Endothelial cell of umbilical vein (primary cell): Measurements from ENCODE around the gene TBC1D4. TPM values are rescaled to one million over a fixed set of nuclear protein-coding genes. Genes with fewer than 3 reads are reported as not detected.

Source experiments
- BruUV-seq: library from RNA; stranded (reverse); fragments of 400-500 nt; replicated peaks from 2 replicates; lab custom pipeline; 2021; lab: Mats Ljungman, UMichigan
- CTCF ChIA-PET: fragments of 300-600, 350-600 bp; sonication (Branson Sonifier 250); formaldehyde crosslinking; loops from one replicate; lab custom pipeline; 2021; ENCODE audit warnings: antibody characterized with exemption, inconsistent platforms; lab: Charles Lee
- POLR2A ChIA-PET: fragments of 300-600, 350-600 bp; sonication (Branson Sonifier 250); formaldehyde crosslinking; loops from one replicate; lab custom pipeline; 2021; ENCODE audit warnings: antibody characterized with exemption, inconsistent platforms; lab: Charles Lee
- DNase-seq: peaks from one replicate; pipeline ENCODE4 v3.0.0-alpha.2; 2011; ENCODE audit warnings: low read depth, low spot score
- FAIRE-seq: peaks from 2 replicates; lab custom pipeline; 2011; peaks lifted over from hg19 to GRCh38; lab: Jason Lieb, UNC
- H2AFZ ChIP-seq: 2 replicates; pipeline ENCODE4 v1.6.0; 2012; ENCODE audit warnings: low read depth, low read length, control low read depth, inconsistent platforms
- H3K27ac ChIP-seq: 2 replicates; pipeline ENCODE4 v1.5.1; 2011; ENCODE audit warnings: low read depth, mild to moderate bottlenecking, control low read depth, low read length, moderate library complexity; ENCODE audit not compliant: insufficient read depth
- H3K27me3 ChIP-seq, 2 experiments: 2 replicates each; pipeline versions ENCODE4 v1.6.0 to v1.6.1; 2011; ENCODE audit warnings: low read length in 2 of 2, mixed read lengths in 1 of 2; ENCODE audit not compliant: control insufficient read depth in 2 of 2, insufficient read depth in 2 of 2
- H3K36me3 ChIP-seq, 2 experiments: 2 replicates in 1 of 2; 3 replicates in 1 of 2; pipeline ENCODE4 v1.5.1; 2011; ENCODE audit warnings: low read length in 2 of 2, mild to moderate bottlenecking in 1 of 2, moderate library complexity in 1 of 2; ENCODE audit not compliant: control insufficient read depth in 2 of 2, insufficient read depth in 2 of 2; ENCODE audit errors: extremely low read depth in 1 of 2
- H3K4me1 ChIP-seq: 3 replicates; pipeline ENCODE4 v1.5.1; 2011; ENCODE audit warnings: mild to moderate bottlenecking, low read length; ENCODE audit not compliant: control insufficient read depth, insufficient read depth; ENCODE audit errors: extremely low read depth
- H3K4me2 ChIP-seq: 2 replicates; pipeline ENCODE4 v1.6.1; 2011; ENCODE audit warnings: low read length, control low read depth, mixed read lengths; ENCODE audit not compliant: insufficient read depth
- H3K4me3 ChIP-seq, 3 experiments: fragments of 200-600 bp in 1 of 3; sonication (generic), shearing (Covaris generic) in 1 of 3; replicated peaks in 1 of 3; 2 replicates each; pipeline ENCODE4 v1.5.1; 2011 to 2016; ENCODE audit warnings: control low read depth in 3 of 3, low read length in 3 of 3, mild to moderate bottlenecking in 2 of 3, inconsistent platforms in 1 of 3, low read depth in 1 of 3, moderate library complexity in 1 of 3; ENCODE audit not compliant: insufficient read depth in 1 of 3
- H3K79me2 ChIP-seq: 2 replicates; pipeline ENCODE4 v1.6.0; 2012; ENCODE audit warnings: low read length, inconsistent platforms; ENCODE audit not compliant: control insufficient read depth, insufficient read depth
- H3K9ac ChIP-seq: replicated peaks from 2 replicates; pipeline ENCODE3; 2011; ENCODE audit warnings: low read length, control low read depth; ENCODE audit not compliant: insufficient read depth; ENCODE audit errors: extremely low read depth
- H3K9me1 ChIP-seq: replicated peaks from 3 replicates; pipeline ENCODE4 v1.6.0; 2011; ENCODE audit warnings: mild to moderate bottlenecking, low read length; ENCODE audit not compliant: control insufficient read depth, insufficient read depth; ENCODE audit errors: extremely low read depth
- H3K9me3 ChIP-seq: replicated peaks from 2 replicates; pipeline ENCODE4 v1.5.1; 2012; ENCODE audit warnings: low read length, inconsistent platforms; ENCODE audit not compliant: control insufficient read depth, insufficient read depth
- H4K20me1 ChIP-seq: replicated peaks from 2 replicates; pipeline ENCODE3; 2011; ENCODE audit warnings: mild to moderate bottlenecking, low read length; ENCODE audit not compliant: control insufficient read depth, insufficient read depth; ENCODE audit errors: extremely low read depth
- CTCF ChIP-seq, 2 donors: IDR thresholded peaks; 1 replicate in 1 of 2; 2 replicates in 1 of 2; pipeline ENCODE4 v1.5.1; 2011; ENCODE audit warnings: low read length in 2 of 2, mild to moderate bottlenecking in 2 of 2, moderate library complexity in 2 of 2, control low read depth in 1 of 2, inconsistent platforms in 1 of 2, low read depth in 1 of 2; ENCODE audit not compliant: insufficient read depth in 1 of 2; ENCODE audit errors: extremely low read depth in 1 of 2
- EZH2 ChIP-seq: IDR thresholded peaks from 2 replicates; pipeline ENCODE4 v1.6.1; 2012; ENCODE audit warnings: borderline replicate concordance, low read depth, mild to moderate bottlenecking, moderate library complexity, low read length, inconsistent platforms; ENCODE audit not compliant: severe bottlenecking
- FOS ChIP-seq: IDR thresholded peaks from 2 replicates; pipeline ENCODE4 v1.6.1; 2011; ENCODE audit warnings: mild to moderate bottlenecking, low read length, moderate library complexity, borderline replicate concordance; ENCODE audit not compliant: insufficient read depth
- GATA2 ChIP-seq: IDR thresholded peaks from 2 replicates; pipeline ENCODE4 v1.7.0; 2011; ENCODE audit warnings: low read depth, mild to moderate bottlenecking, moderate library complexity, mixed read lengths, low read length; ENCODE audit not compliant: insufficient read length, insufficient read depth
- JUN ChIP-seq: IDR thresholded peaks from 2 replicates; pipeline ENCODE4 v1.6.1; 2011; ENCODE audit warnings: borderline replicate concordance, low read depth; ENCODE audit not compliant: insufficient read length, insufficient read depth
- MYC ChIP-seq: IDR thresholded peaks from one replicate; pipeline ENCODE4 v1.6.1; 2011; ENCODE audit warnings: mild to moderate bottlenecking, low read depth, low read length
- POLR2A ChIP-seq: IDR thresholded peaks from 2 replicates; pipeline ENCODE4 v1.6.1; 2012; ENCODE audit warnings: low read depth, mild to moderate bottlenecking, control low read depth, low read length
- POLR2AphosphoS5 ChIP-seq: IDR thresholded peaks from 2 replicates; pipeline ENCODE4 v1.6.1; 2012; ENCODE audit warnings: low read depth, mild to moderate bottlenecking, control low read depth, low read length, moderate library complexity; ENCODE audit not compliant: insufficient read depth
- dilution Hi-C: fragments of 300-500 bp; cut with MboI; formaldehyde crosslinking; loops from one replicate; pipeline ENCODE4 v1.15.0; 2019; ENCODE audit warnings: low sequenced_read_pairs; ENCODE audit not compliant: extremely low pct_ligation_motif_present
- intact Hi-C: fragments of 100-400 bp; cut with micrococcal nuclease; formaldehyde crosslinking; loops from one replicate; pipeline ENCODE4 v1.10.0; 2022
- polyA plus RNA-seq, 4 experiments: library from polyadenylated mRNA; depleted of rRNA in 3 of 4; stranded (reverse) in 3 of 4; unstranded in 1 of 4; fragments of >200 nt; gene quantifications; 2 replicates each; pipeline versions ENCODE4 v1.2.1 to v1.2.3, GENCODE V29; 2011 to 2012; ENCODE audit warnings: missing spikeins in 1 of 4
- total RNA-seq: library from RNA; stranded (reverse); gene quantifications from 2 replicates; pipeline ENCODE4 v1.2.3, GENCODE V29; 2021
- TF ChIP-seq, protein P1 (sequence below): IDR thresholded peaks from 2 replicates; pipeline ENCODE4 v1.6.1; 2011; ENCODE audit not compliant: insufficient read depth, insufficient read length

Gene TBC1D4
- total and polyA plus RNA-seq, 2 donors (not counting 3 experiments of a cell fraction or from before 2014, with no cell fraction given) = 58.3 to 81.0 TPM

GRCh38 chr13:75407998-75408397, 74.0 kb downstream of the TBC1D4 start:
- H3K27me3 ChIP-seq = no peaks in the 10 kb centered on the region
- no peak for FAIRE-seq
- H3K4me2 ChIP-seq = no peak overlapping the region
- CTCF ChIA-PET = interaction anchor here (0.8 to 1.0 kb wide), 2 partner anchors 10 kb away, joined by 3 read pairs; no protein-coding TSS in a partner anchor
- POLR2A ChIA-PET = no interaction called here
- H4K20me1 ChIP-seq = no peaks in the 10 kb centered on the region
- no peak for DNase-seq
- H3K9me3 ChIP-seq = no peaks in the 10 kb centered on the region
- no peaks in the 10 kb centered on the region for H3K36me3 ChIP-seq
- no TSS peak for BruUV-seq
- H3K4me1 ChIP-seq = no peaks in the 10 kb centered on the region
- H2AFZ ChIP-seq = no peak overlapping the region
- no peak overlapping the region for H3K27ac ChIP-seq
- no peak overlapping the region for H3K9ac ChIP-seq
- no peaks in the 10 kb centered on the region for H3K9me1 ChIP-seq
- TF ChIP-seq, protein P1, sequence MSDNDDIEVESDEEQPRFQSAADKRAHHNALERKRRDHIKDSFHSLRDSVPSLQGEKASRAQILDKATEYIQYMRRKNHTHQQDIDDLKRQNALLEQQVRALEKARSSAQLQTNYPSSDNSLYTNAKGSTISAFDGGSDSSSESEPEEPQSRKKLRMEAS = no peak
- TF ChIP-seq POLR2A (no peak), POLR2AphosphoS5 (no peak), EZH2 (no peak), JUN (no peak), FOS (no peak), GATA2 (no peak), CTCF (IDR thresholded peaks at IDR 0.05; ENCODE audit: extremely low read depth in 1 of 2, insufficient read depth in 1 of 2, low read depth in 1 of 2, low read length in 2 of 2) (no peak), MYC (no peak)
- dilution Hi-C loops = no loop called here
- no peak overlapping the region for H3K4me3 ChIP-seq
- peaks cover 5% of the 10 kb centered on the region for H3K79me2 ChIP-seq
- intact Hi-C loops = no loop called here
